Spleen (tissue), 7 donors: ENCODE results near the gene S100A8.

Experiments
- CTCF ChIP-seq, 11 experiments: fragments of 200-600 bp in 7 of 11; fragments of 450-650 bp in 4 of 11; sonication (generic) in 4 of 11; IDR thresholded peaks in 8 of 11; conservative IDR thresholded peaks in 3 of 11; 1 replicate in 7 of 11; 2 replicates in 4 of 11; pipeline versions ENCODE4 v1.4.0 to v1.8.0; 2016 to 2021; ENCODE audit warnings: antibody characterized with exemption in 11 of 11, inconsistent platforms in 4 of 11, mild to moderate bottlenecking in 1 of 11
- POLR2A ChIP-seq, 3 donors: fragments of 450-650 bp; IDR thresholded peaks; one replicate each; pipeline ENCODE4 v1.5.1; 2017; ENCODE audit warnings: antibody characterized with exemption in 3 of 3, mild to moderate bottlenecking in 1 of 3
- donor health status: DM: no; HTN: no; CAD: no; lungs with moderate emphysema.
- donor health status: DM: no; HTN: no; CAD: no.
- donor health status: DM: no; HTN: no; CAD: no.

- TF ChIP-seq CTCF (IDR thresholded peaks at IDR 0.05 in 8 of 11, conservative IDR thresholded peaks at IDR 0.05 in 3 of 11) (no peak), POLR2A (IDR thresholded peaks at IDR 0.05) (no peak)
These were observed 25.2 kb downstream of the S100A8 start for GRCh38 chr1:153365696-153366095.
